Gastroesophageal sphincter (tissue), 4 donors: ENCODE measurements around the gene ADH1C. TPM values are rescaled to one million over a fixed set of nuclear protein-coding genes. Genes with fewer than 3 reads are reported as not detected.
A peak's percentile ranks its signal among the peaks of the same experiment; 100 is the strongest.
"Not testable (repeated sequence)": the region's sequence is repeated elsewhere in the genome, so short reads cannot be mapped to it uniquely, and the experiment has no call there.

Experiments used
- ATAC-seq: fragments of 150-250 bp; one replicate; pipeline ENCODE4 v1.9.1; 2016; ENCODE audit warnings: mild to moderate bottlenecking, moderate library complexity
- H3K27ac ChIP-seq, 4 donors: fragments of 200-600 bp; sonication (generic) in 3 of 4; 1 replicate in 3 of 4; 2 replicates in 1 of 4; pipeline ENCODE4 v1.5.1; 2016 to 2019
- H3K27me3 ChIP-seq: fragments of 200-600 bp; sonication (generic); one replicate; pipeline ENCODE4 v1.5.1; 2019
- H3K36me3 ChIP-seq, 2 donors: fragments of 200-600 bp; sonication (generic); one replicate each; pipeline ENCODE4 v1.5.1; 2019; ENCODE audit warnings: control low read depth in 1 of 2
- H3K4me1 ChIP-seq, 3 donors: fragments of 200-600 bp; sonication (generic); 1 replicate in 2 of 3; 2 replicates in 1 of 3; pipeline ENCODE4 v1.5.1; 2016 to 2019; ENCODE audit warnings: control low read depth in 2 of 3
- H3K4me3 ChIP-seq, 2 donors: fragments of 200-600 bp; sonication (generic); one replicate each; pipeline ENCODE4 v1.5.1; 2019; ENCODE audit warnings: mild to moderate bottlenecking in 1 of 2, moderate library complexity in 1 of 2
- H3K9me3 ChIP-seq, 3 donors: fragments of 200-600 bp; sonication (generic); one replicate each; pipeline ENCODE4 v1.5.1; 2017 to 2019; ENCODE audit warnings: control low read depth in 2 of 3
- CTCF ChIP-seq, 4 experiments: fragments of 200-600 bp in 2 of 4; fragments of 450-650 bp in 2 of 4; sonication (generic) in 1 of 4; IDR thresholded peaks; one replicate each; pipeline ENCODE4 v1.5.1; 2017 to 2019; ENCODE audit warnings: antibody characterized with exemption in 4 of 4, mild to moderate bottlenecking in 2 of 4, moderate library complexity in 2 of 4
- EP300 ChIP-seq: sonication (generic); formaldehyde crosslinking; IDR thresholded peaks from one replicate; pipeline ENCODE4 v1.6.1; 2017; ENCODE audit warnings: antibody characterized with exemption, mild to moderate bottlenecking
- POLR2A ChIP-seq, 2 donors: fragments of 450-650 bp; IDR thresholded peaks; one replicate each; pipeline ENCODE4 v1.6.1; 2017; ENCODE audit warnings: antibody characterized with exemption in 2 of 2, mild to moderate bottlenecking in 2 of 2, moderate library complexity in 1 of 2
- POLR2AphosphoS5 ChIP-seq: sonication (generic); formaldehyde crosslinking; IDR thresholded peaks from one replicate; pipeline ENCODE4 v1.6.1; 2017; ENCODE audit warnings: antibody characterized with exemption
- WGBS, 2 donors: methylation state at CpG; one replicate each; pipeline ENCODE4 v1.1.5; 2018; ENCODE audit warnings: low coverage in 1 of 2; 5-methylcytosine and 5-hydroxymethylcytosine counted together
- total RNA-seq, 4 donors: library from RNA; depleted of rRNA; stranded (reverse); fragments of >200 nt; gene quantifications; one replicate each; pipeline ENCODE4 v1.1.0, GENCODE V29; 2016

ADH1C gene
- total RNA-seq, 4 donors from 2014 or later = 2.6 to 11.3 (median 7.2) TPM

- TF ChIP-seq POLR2A (IDR thresholded peaks at IDR 0.05) (no peak), POLR2AphosphoS5 (no peak), CTCF (IDR thresholded peaks at IDR 0.05) (no peak), EP300 (no peak)
- no peak for ATAC-seq
- Histone ChIP-seq H3K27me3 (no peaks in the 10 kb centered on the region), H3K36me3 (no peaks in the 10 kb centered on the region), H3K4me3 (no peak overlapping the region), H3K4me1 (peaks cover 3 to 41% (median 15%) of the 10 kb centered on the region in 3 donors), H3K9me3 (no peaks in the 10 kb centered on the region), H3K27ac (peak overlapping the region; percentile 83 to 89 (median 86))
- WGBS, 2 donors = 70 to 75% methylated on average over 1 of the region's 1 CpG
Observed at GRCh38 chr4:99382745-99383360, 30.3 kb upstream of the ADH1C start.

GRCh38 chr4:99381588-99382175, 29.1 kb upstream of the ADH1C start:
- Histone ChIP-seq H3K9me3 (no peaks in the 10 kb centered on the region), H3K36me3 (no peaks in the 10 kb centered on the region), H3K4me3 (no peak overlapping the region), H3K27me3 (no peaks in the 10 kb centered on the region), H3K4me1 (peaks cover 3 to 47% (median 15%) of the 10 kb centered on the region in 3 donors), H3K27ac (peak overlapping the region; percentile 4 to 89 (median 68))
- ATAC-seq = no peak
- no peak for TF ChIP-seq CTCF (IDR thresholded peaks at IDR 0.05)
- no peak for TF ChIP-seq POLR2A (IDR thresholded peaks at IDR 0.05)
- TF ChIP-seq POLR2AphosphoS5 = no peak
- no peak for TF ChIP-seq EP300
- WGBS, 2 donors = 12 to 22% methylated on average over 1 of the region's 1 CpG

- Histone ChIP-seq H3K4me3 (no peak overlapping the region), H3K36me3 (no peaks in the 10 kb centered on the region), H3K9me3 (no peaks in the 10 kb centered on the region), H3K4me1 (peaks cover 3 to 39% (median 15%) of the 10 kb centered on the region in 3 donors), H3K27ac (no peak overlapping the region), H3K27me3 (no peaks in the 10 kb centered on the region)
- TF ChIP-seq POLR2AphosphoS5 (no peak), EP300 (no peak), CTCF (IDR thresholded peaks at IDR 0.05) (no peak), POLR2A (IDR thresholded peaks at IDR 0.05) (no peak)
- ATAC-seq = no peak
Observed at GRCh38 chr4:99379571-99379970, 27.0 kb upstream of the ADH1C start.

GRCh38 chr4:99378876-99379275, 26.3 kb upstream of the ADH1C start:
- no peaks in the 10 kb centered on the region for H3K9me3 ChIP-seq
- no peak overlapping the region for H3K27ac ChIP-seq
- peaks cover 3 to 32% (median 15%) of the 10 kb centered on the region in 3 donors for H3K4me1 ChIP-seq
- TF ChIP-seq CTCF (IDR thresholded peaks at IDR 0.05) (no peak), EP300 (no peak), POLR2A (IDR thresholded peaks at IDR 0.05) (no peak), POLR2AphosphoS5 (no peak)
- no peaks in the 10 kb centered on the region for H3K36me3 ChIP-seq
- H3K27me3 ChIP-seq = no peaks in the 10 kb centered on the region
- no peak for ATAC-seq
- WGBS, 2 donors = 100% methylated on average over 3 of the region's 3 CpGs
- no peak overlapping the region for H3K4me3 ChIP-seq

- not testable (repeated sequence) for H3K4me3 ChIP-seq, H3K27me3 ChIP-seq, H3K36me3 ChIP-seq, H3K27ac ChIP-seq, ATAC-seq, H3K9me3 ChIP-seq
- peak in 1 of 4 experiments; percentile 29 for TF ChIP-seq CTCF (IDR thresholded peaks at IDR 0.05)
- 0 to 63% methylated on average over 1 to 4 of the region's 6 CpGs for WGBS, 2 donors
- H3K4me1 ChIP-seq = peaks cover 3 to 16% (median 4%) of the 10 kb centered on the region in 3 donors
Observed at GRCh38 chr4:99377341-99377740, 24.8 kb upstream of the ADH1C start.

GRCh38 chr4:99372464-99372863, 19.9 kb upstream of the ADH1C start:
- H3K9me3 ChIP-seq = peaks cover 0 to 12% (median 0%) of the 10 kb centered on the region in 3 donors
- not testable (repeated sequence) for H3K36me3 ChIP-seq, H3K4me1 ChIP-seq, H3K27me3 ChIP-seq, ATAC-seq, H3K4me3 ChIP-seq, H3K27ac ChIP-seq
- 92 to 100% methylated on average over 2 of the region's 2 CpGs for WGBS, 2 donors

GRCh38 chr4:99367817-99368216, 15.3 kb upstream of the ADH1C start:
- not testable (repeated sequence) for H3K4me1 ChIP-seq, ATAC-seq, H3K36me3 ChIP-seq, H3K27ac ChIP-seq, H3K4me3 ChIP-seq, H3K27me3 ChIP-seq
- 77% methylated on average over 2 of the region's 2 CpGs; no CpG with 5 or more reads in 1 of the 2 donors for WGBS, 2 donors
- H3K9me3 ChIP-seq = peaks cover 0 to 15% (median 0%) of the 10 kb centered on the region in 3 donors
